GM18909 (cell line): Measurements from ENCODE around the gene VMA21.
A peak's percentile ranks its signal among the peaks of the same experiment; 100 is the strongest.

Experiments used
- ATAC-seq: cut with Tn5 transposase; IDR thresholded peaks from one replicate; pipeline ENCODE4 v1.9.1; 2021; ENCODE audit warnings: mild to moderate bottlenecking; ENCODE audit not compliant: unreplicated experiment, poor library complexity

The VMA21 gene, protein sequence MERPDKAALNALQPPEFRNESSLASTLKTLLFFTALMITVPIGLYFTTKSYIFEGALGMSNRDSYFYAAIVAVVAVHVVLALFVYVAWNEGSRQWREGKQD

DNA sequence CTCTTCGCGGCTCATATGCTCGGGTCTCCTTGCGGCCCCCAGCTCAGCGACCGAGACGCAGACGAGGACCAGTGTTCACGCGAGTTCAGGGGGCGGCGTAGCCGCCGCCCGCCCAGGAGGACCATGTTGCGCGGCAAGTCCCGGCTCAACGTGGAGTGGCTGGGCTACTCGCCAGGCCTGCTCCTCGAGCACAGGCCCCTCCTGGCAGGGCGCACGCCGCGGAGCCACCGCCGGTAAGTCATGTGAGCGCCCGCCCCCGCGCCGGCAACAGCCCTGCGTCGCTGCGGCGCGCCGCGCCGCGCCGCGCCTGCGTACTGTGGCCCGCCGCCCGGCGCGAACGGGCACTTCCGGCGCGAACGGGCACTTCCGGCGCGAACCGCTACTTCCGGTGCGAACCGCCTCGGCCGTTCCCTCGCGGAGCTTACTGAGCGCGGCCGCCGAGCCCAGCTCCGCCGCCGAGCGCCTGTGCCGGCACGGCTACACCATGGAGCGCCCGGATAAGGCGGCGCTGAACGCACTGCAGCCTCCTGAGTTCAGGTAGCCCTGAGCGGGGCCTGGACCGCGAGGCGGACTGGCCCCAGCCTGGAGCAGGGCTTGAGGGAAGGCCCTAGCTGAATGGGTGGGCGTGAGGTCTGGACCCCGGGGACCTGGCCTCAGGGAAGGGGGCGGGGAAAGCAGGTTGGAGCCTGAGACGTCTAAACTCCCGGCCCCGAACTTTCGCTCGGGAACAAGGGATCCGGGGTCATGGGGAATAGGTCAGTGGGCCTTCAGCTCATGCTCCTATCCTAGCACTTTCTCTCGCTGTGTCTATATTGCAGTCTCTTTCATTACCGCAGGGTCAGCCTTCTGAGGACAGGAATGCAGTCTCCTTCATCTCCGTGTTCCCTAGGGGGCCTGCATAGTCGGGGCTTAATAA, at the start of gene VMA21:
Gene VMA21, plus strand, starts transcription at position 382 of the 916 bp plus-strand sequence. Its CDS starts 103 bp downstream, at position 485.
- peak; percentile 89 for ATAC-seq

DNA sequence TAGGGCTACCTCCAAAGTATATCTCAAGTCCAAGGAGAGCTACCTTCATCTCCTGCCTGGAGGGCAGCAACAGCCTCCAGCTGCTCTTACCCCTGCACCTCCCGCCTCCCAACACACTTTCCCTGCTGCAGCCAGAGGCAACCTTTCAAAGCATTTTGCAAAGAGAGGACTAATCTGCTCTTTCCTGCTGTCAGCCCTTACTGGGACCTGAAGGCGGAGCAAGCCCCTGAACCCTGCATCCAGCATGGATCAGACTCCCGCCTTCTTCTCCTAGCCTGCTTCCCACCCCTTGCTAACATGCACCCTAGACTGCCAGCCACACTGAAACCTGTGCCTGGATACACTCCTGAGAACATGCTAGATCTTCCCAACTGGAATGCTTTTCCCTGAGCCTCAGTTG, 37.7 kb upstream of the VMA21 start:
- no peak for ATAC-seq

DNA sequence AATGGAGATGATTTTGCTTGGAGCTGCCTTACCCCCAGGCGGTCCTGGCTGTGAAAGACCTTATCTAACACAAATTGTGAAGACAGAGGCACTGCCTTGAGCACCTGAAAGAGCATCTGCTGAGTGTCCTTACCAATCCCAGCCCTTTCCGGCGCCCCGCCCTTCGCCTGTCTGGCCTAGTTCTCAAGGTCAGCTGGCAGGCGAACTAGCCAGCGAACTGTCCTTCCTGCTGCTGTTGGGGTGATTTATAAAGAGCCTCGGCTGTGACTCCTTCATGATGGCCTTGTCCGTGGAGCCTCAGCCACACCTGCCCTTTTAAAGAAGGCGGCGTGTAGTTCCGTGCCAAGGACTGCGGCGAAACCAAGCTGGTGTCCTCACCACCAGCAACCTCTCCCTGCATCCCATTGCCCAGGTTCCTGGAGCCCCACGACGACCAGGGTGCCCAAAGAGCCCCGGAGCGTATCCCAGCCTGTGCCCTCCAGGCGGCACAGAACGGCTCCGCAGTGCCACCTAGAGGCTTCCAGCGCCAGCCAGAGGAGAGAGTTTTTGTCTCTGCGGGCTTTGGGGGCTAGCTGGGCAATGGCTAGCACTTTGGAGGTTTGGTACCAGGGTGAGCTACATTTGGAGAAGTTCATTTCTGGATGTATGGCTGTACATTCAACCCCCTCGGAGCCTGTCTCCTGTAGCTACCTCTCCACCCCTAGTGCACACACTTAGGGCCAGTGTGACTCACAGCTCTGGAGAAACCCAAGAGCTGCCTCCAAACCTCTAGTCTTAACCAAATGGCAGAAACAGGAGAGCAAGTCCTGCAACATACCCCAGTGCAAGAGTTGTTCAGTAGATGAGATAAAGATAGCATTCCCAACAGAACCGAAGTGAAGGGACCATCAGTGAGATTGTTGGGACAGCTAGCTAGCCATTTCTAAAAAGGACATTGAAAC, 36.8 kb upstream of the VMA21 start:
- peak; percentile 79 for ATAC-seq

DNA sequence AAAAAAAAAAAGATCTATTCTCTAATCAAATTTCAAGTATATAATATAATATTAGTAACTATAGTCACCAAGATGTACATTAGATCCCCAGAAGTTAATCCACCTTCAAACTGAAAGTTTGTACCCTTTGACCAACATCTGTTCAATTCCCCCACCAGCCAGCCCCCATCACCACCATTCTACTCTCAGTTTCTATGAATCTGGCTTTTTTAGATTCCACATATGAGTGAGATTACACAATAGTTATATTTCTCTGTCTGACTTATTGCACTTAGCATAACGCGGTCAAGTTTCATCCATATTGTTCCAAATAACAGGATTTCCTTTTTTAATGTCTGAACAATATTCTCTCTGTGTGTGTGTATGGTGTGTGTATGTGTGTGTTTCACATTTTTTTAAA, 33.7 kb upstream of the VMA21 start:
- no peak for ATAC-seq

DNA sequence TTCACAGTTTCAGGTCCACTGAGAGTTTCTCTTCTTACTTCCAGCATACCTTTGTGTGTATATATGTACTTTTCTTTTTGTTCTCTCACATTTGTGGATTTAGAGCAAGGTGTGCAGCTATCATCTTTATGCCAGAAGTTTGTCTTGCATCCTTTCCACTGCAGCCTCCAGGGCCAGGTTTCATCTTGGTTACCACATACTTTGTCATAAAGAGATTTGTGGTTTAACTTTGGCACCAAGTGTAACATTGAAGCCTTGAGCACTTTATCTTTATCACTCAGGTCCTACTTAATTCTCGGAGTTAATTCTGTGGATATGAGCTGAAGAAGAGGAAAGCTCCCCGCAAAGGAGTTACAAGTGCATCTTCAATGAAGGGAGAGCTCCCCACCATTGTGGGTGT, 31.4 kb upstream of the VMA21 start:
- no peak for ATAC-seq

DNA sequence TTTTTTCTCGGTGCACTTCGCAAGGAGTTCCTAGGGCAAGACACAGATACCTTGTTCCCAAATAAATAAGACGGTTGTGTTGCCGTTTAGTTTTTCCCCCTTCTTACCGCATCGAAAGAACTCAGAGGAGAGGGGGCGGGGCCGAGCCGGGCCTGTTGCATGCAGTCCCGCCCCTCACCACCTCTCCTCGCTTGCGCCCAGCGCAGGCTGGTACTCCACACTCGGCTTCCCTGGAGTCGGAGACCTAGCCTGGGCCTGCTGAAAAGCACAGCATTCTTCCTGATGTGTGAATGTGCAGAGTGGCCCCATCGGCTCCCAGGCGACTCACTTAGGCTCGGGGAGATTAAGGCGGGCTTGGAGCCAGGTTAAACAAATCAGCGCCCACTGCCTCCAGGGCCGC, 26.1 kb upstream of the VMA21 start:
- ATAC-seq, result no peak

DNA sequence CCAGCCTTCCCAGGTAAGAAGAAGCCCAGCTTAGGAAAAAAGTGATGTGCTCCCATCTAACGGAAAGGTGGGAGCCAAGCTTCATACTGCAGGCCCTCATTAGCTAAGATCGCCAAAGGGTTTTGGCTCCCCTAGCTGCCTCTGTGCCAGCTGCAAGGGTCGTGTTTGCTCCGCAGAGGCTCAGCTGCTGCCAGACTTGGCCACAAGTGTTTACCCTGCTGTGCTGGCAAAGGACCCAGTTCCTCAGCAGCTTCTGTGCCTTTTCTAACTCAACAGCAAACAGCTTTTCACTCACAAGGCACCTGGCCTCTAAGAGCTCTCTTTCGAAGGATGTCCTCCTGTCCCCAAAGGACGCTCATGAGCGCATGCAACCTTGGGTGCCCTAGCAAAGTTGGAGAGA, 12.2 kb upstream of the VMA21 start:
- ATAC-seq, result no peak

DNA sequence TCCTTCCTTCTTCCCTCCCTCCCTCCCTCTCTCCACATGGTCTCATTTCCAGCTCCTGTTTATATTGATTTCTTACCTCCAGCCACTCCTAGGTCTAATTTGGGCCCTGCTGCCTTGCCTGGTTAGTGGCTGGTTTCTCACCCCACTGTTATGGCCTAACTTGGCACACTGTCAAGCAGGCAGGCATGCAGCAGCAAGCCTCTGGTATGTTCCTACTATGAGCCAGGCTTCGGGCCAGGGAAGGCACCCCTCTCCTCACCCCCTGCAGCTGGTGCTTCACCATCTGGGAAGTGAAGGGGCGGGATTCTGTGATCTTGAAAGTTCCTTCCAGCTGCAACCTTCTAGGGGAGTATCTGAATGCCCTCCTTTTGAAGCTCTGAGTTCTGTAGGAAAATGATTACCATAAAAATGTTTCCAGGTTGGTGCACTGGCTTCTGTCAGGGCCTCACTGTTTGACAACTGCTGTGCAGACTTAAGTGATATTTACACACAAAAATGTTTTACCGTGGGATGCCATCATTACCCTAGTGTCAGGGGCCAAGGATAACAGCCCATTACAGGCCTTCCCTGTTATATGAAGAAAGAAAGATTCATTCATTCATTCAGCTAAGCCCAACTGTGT, 10.1 kb upstream of the VMA21 start:
- ATAC-seq, result no peak

DNA sequence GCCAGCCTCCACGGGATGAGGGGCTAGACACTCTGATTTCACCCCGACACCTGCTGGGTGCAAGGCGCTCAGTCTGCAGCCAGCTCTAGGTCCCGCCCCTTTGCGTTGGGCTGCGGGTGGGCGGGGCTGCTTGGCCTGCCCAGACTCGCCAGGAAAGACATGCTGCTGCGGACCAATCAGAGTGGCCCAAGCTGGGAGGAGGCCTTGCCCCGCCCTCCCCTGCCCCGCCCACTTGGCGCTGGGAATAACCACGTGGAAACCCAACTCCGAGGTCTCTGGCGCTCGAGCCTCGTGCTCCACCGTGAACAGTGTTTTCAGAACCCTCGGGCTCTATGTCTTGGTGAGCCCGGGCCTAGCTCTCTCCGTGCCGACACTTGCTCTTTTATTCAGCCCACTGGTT, 5.3 kb upstream of the VMA21 start:
- no peak for ATAC-seq

DNA sequence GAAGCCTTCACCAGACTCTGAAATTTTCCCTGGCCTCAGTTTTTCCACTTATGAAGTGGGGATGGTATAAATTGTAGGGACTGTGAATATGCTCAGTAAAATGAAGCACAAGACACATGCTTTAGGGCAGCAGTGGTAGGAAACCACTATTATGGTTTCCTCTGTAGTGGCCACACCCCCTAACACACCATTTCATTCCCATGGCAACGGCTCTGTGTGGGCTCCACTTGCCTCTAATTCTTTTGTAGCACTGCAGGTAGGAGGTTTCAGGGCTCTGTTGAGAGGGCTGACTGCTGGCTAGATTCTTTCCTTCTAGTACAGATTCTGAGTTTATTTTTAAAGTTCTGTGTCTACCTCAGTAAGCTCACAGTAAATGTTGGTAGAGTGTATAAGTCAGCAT, 3.5 kb upstream of the VMA21 start:
- peak; percentile 35 for ATAC-seq

DNA sequence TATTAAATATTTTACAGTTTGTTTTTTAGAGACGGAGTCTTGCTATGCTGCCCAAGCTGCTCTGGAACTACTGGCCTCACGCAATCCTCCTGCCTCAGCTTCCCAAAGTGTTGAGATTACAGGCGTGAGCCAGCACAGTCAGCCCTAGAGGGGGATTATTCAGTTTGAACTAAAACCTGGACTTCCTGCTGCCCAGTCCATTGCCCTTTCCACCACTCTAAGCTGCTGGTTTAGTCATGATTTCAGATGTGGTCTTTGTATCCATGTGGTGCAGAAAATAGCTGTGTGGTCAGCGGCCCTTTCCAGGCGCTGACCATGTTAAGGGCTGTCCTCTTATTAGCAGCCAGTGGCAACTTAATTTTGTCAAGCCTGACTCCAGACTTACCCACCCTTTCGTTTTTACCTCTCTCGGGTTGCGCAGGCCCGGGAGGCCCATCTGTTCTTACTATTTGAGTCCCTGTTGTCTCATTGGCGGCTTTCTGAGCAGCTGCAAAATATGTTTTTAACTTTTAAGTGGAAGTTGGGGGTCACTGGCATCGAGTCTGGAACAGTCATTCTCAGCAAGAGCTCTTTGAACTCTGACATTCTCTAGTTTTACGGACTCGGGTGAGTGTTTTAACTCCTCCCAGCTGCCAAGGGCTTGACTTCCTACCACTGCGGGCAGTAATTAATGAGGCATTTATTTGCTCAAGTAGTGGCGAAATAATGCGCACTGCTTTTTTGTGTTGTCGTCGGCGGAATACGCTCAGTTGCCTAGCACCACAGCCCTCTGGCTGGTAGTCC, 773 bp upstream of the VMA21 start:
- peak; percentile 22 for ATAC-seq

DNA sequence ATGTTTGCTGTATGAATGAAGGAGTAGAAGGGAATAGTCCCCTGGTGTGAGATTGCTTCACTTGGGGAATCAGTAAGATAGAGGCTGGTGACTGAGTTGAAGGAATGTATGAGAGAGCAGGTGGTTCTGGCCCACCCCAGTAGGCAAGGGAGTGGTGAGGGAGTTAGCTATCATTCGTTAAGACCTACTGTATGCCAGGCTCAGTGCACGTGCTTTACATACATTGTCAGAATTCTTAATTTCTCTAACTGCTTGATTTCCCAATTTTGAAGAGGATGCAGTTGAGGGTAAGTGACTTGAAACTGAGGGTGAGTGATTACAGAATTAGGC, 700 bp downstream of the VMA21 start:
- ATAC-seq, result peak; percentile 8

DNA sequence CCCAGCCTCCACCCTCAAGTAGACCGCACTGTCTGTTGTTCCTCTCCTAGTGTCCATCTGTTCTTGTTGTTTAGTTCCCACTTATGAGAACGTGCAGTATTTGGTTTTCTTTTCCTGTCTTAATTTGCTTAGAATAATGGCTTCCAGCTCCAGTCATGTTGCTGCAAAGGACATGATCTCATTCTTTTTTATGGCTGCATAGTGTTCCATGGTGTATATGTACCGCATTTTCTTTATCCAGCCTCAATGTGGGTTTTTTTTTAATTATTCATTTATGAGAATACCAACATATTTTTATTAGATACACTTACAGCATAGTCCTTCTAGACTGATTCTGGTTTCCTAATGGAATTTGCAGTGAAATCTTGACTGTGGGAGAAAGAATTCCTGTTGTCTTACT, 1.3 kb downstream of the VMA21 start:
- ATAC-seq, result no peak

DNA sequence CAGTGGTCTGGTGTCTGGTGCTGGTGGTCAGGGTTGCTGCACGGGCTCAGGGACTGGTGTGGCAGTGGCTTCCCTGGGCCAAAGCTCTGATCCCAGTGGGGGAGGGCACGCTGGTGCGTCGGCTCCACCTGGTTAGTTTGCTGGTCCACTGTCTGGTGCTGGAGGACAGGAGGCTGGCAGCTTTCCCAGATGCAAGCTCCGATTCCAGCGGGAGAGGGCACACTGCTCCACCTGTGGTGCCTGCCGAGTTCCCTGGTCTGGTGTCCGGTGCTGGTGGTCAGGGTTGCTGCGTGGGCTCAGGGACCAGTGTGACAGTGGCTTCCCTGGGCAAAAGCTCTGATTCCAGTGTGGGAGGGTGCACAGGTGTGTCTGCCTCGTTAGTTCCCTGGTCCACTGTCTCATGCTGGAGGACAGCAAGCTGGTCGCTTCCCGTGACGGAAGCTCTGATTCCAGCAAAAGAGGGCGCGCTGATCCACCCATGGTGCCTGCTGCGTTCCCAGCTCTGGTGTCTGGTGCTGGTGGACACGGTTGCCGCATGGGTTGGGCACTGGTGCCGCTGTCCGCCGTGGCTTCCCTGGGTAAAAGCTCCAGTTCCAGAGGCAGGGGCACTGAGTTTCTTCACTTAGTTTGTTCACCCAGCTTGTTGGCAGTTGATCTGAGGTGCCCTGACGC, 5.8 kb downstream of the VMA21 start:
- no peak for ATAC-seq

DNA sequence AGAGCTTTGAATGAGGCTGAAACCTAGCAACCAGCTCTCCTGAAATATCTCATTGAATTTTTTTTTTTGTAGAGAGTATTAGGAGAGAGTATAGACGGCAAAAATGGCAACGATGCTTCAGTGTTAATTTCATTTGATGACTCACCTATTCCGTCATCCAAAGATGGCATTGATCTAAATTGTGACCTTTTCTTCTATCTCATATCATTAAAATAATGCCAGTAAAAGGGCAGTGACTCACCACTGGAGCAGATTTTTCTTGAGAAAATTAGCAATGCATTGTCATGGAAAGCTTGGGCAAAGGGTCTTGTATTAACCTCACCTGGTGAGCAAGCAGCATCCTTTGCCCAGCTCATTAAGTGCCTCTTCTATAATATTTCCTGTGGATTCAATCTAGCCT, 19.6 kb downstream of the VMA21 start:
- ATAC-seq, result no peak

DNA sequence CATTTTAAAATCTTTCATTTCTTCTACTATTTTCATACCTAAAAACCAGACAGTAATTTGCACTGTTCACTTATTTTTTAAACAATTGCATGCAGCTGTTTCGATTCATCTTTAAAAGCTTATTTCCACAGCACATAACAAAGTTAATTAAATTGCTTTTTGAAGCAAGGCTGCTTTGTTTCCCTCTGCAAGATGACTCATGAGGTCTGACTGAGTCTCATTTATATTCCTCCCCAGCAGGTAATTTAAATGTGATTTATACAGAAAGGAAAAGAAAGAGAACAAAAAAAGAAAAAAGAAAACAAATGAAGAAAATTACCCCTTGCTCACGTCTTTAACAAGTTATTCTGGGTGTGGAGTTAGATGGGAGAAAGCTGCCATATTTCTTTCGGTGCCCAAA, 22.8 kb downstream of the VMA21 start:
- ATAC-seq, result no peak

DNA sequence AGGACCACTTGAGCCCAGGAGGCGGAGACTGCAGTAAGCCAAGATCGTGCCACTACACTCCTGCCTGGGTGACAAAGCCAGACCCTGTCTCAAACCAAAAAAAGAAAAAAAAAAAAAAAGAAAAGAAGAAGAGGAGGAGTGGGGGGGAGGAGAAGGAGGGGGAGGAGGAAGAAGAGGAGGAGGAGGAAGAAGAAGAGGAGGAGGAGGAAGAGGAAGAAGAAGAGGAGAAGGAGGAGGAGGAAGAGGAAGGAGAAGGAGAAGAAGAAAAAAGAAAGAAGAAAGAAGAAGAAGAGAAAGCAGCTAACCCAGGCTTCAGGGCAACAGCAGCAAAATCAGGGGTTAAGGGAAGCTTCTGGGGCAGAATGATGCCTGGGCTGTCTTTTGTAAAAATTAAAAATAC, 27.5 kb downstream of the VMA21 start:
- no peak for ATAC-seq

DNA sequence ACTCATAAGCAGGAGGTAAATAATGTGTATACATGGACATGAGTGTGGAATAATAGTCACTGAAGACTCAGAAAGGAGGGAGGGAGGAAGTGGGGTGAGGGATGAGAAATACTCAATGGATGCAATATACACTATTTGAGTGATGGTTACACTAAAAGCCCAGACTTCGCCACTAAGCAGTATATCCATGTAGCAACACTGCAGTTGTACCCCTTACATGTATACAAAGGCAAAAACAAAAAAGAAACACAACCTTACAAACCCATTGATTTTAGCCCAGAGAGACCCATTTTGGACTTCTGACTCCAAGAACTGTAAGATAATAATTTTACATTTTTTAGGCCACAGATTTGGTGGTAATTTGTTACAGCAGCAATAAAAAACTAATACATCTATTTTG, 51.5 kb downstream of the VMA21 start:
- no peak for ATAC-seq

DNA sequence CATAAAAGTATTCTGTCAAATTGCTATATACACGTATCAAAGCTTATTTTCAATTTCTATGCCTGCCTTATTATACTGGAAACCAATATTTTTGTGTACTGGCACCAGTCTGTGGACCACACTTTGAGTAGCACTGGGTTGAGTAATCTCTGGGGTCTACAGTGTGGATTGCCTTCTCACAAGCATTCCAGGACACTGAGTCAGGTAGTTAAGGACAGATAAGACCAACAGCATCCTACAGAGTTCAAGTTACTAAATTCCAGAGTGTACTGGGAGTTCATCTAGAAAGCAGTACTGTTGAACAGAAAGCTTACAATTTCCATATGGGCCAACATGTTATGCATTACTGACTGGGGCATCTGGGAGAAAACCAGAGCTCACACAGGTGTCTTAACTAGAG, 61.8 kb downstream of the VMA21 start:
- no peak for ATAC-seq
